ENCODE data around the gene ZNF891.

Gene ZNF891

GRCh38 chr12:133130038-133130807, at the start of gene ZNF891, which contains the start of gene ZNF10:
ZNF891 (minus strand) TSS chr12:133130274; CDS start chr12:133121918, 8,356 bp downstream.
ZNF10 (plus strand) TSS chr12:133130627; CDS start chr12:133144493, 13,866 bp downstream.
- DNase-seq = peak; percentile 94 to 96

GRCh38 chr12:133174901-133175300, 44.8 kb upstream of the ZNF891 start:
- DNase-seq = no peak

GRCh38 chr12:133172491-133172890, 42.4 kb upstream of the ZNF891 start:
- DNase-seq = no peak

DNA sequence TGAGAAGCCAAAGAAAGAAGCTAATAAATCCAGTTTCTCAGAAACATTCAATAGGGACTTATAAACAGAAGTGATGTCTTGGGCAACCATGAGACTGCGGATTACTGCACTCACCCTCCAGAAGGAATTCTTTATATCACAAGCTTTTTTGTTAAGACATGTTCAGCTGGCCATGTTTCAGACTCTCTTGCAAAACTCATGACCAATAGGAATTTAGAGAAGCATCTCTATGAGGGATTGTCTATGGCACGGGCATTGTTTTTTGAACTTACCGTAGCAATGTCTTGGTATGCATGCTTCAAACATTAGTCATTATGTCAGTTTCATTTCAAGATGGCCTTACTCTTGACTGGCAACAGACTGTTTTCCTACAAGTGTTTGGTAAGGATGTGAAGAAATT, 35.7 kb upstream of the ZNF891 start:
- DNase-seq = no peak

DNA sequence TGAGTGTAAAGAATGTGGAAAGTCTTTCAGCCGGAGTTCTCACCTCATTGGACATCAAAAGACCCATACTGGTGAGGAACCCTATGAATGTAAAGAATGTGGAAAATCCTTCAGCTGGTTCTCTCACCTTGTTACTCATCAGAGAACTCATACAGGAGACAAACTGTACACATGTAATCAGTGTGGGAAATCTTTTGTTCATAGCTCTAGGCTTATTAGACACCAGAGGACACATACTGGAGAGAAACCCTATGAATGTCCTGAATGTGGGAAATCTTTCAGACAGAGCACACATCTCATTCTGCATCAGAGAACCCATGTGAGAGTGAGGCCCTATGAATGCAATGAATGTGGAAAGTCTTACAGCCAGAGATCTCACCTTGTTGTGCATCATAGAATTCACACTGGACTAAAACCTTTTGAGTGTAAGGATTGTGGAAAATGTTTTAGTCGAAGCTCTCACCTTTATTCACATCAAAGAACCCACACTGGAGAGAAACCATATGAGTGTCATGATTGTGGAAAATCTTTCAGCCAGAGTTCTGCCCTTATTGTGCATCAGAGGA, 26.1 kb upstream of the ZNF891 start:
- no peak for DNase-seq

DNA sequence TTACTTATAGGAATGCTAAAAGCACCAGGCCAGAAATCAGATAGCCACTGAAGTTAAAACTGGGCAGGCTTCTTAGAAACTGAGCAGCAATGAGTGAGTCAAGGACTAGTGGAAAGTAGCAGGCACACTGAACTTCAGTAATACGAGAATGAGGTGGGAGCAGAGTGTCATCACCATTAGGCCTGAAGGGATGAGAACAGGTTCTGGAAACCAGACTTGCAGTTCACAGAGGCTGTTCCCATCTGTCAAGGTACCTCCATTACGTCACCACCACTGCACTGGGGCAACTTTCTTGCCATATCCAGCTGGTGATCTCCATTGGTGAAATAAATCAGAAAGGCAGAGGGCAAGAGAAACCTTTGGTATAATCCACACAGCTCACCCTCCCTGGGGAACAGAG, 15.9 kb upstream of the ZNF891 start:
- DNase-seq = no peak

- DNase-seq = no peak
Observed at GRCh38 chr12:133135747-133136146, 5.7 kb upstream of the ZNF891 start.

DNA sequence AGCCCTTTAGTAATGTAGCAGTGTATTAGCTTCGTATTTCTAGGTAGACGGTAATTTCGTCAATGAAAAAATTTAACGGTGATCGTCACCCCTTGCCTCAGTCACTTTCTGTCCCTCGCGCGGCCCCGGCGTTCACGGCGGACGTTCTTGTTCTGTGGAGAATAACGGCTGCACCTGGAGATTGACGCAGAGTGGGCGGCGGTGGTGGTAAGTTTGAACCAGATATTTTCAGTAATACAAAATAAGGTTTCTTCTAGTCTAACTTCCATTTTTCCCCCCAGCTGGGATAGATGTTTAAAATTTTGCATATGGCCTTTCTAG, 694 bp upstream of the ZNF891 start:
- DNase-seq = peak in 1 of 2 experiments; percentile 62

DNA sequence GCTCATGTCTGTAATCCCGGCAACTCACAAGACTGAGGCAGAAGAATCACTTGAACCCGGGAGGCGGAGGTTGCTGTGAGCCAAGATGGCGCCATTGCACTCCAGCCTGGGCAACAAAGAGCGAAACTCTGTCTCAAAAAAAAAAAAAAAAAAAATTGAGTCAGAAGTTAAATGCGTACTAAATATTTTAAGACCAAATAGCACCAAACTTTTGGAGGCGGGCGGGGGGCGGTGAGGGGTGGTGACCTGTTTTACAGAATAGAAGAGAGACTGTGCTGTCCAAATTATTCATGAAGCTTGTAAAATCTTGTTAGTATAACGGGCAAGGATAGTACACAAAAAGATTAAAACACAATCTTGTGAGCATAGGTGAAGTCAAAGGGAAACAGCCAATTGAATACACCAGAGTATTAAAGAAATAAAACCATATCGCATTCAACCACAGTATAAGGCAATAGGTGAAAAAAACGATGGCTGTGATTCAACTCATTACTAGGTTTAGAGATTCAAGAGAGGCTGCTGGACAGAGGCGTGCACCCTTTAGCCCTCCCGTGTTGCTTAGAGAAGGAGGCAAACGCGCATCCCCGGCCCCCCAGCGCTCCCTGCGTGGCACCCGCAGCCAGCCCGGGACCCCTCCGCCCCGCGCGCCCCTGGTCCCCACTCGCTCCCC, 571 bp downstream of the ZNF891 start:
- DNase-seq = peak; percentile 45 to 53

- DNase-seq = no peak
Observed at GRCh38 chr12:133124674-133125073, 5.4 kb downstream of the ZNF891 start.

DNA sequence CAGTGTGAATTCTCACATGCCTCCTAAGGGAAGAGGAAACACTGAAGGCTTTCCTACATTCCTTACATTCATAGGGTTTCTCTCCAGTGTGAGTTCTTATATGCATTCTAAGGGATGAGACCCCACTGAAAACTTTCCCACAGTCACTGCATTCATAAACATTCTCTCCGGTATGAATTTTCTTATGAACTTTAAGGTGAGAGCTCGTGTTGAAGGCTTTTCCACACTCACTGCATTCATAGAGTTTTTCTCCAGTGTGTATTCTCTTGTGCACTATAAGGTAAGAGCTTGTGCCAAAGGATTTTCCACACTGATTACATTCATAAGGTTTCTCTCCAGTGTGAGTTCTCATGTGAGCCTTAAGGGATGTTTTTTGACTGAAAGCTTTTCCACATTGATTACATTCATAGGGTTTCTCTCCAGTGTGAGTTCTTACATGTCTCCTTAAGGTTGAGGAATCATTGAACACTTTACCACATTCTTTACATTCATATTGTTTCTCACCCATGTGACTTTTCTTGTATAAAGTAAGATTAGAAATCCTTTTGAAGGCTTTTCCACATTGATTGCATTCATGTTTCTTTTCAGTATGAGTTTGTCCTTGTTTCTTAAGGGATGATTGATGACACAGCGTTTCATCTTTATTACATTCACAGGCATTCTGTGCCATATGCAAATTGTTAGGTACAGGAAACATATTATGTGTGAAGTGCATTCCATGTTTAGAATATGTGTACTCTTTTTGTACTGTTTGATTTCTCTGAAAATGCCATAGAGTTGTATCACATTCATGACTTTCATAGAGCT, 9.5 kb downstream of the ZNF891 start:
- no peak for DNase-seq

DNA sequence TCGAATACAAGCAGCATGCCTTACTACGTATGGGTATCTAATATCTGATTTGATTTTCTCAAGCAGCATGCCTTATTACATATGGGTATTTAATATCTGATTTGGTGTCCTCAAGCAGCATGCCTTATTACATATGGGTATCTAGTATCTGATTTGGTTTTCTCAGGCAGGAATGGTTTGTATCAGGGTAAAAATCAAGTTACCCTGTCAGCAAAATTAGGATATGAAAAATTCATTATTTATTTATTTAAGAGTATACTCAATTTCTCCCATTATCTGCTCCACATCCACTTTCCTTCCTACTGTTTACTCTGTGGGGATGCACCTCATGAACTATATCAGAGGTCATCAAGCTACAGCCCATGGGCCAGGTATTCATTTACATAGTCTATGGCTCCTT, 21.9 kb downstream of the ZNF891 start:
- no peak for DNase-seq

DNA sequence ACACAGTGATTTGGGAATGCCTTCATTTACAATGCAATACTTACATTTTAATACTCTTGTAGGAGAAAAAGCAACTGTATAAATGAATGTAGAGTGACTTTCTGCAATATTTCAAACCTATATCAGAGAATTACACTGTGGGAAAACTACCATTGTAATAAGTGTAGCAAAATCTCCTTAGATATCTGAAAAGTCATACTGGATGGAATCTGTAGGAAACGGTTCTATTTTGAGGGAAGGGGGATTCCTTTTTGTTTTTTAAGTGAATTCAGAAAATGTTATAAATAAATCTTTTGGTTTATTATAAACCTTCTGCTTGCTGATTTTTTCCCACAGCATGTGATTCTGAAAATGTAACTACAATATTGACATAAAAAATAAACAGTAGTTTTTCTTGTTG, 23.0 kb downstream of the ZNF891 start:
- no peak for DNase-seq

- DNase-seq = no peak
Observed at GRCh38 chr12:133106253-133106652, 23.8 kb downstream of the ZNF891 start.

GRCh38 chr12:133105620-133106019, 24.5 kb downstream of the ZNF891 start:
- no peak for DNase-seq

- no peak for DNase-seq
Observed at GRCh38 chr12:133083345-133083744, 46.7 kb downstream of the ZNF891 start.

- no peak for DNase-seq
Observed at GRCh38 chr12:133081159-133081780, 48.8 kb downstream of the ZNF891 start.

GRCh38 chr12:133080368-133081158, 49.5 kb downstream of the ZNF891 start, which contains the start of gene ZNF140:
ZNF140 (plus strand) TSS chr12:133080923; CDS start chr12:133081321, 398 bp downstream.
- peak; percentile 98 to 99 for DNase-seq

- DNase-seq = peak; percentile 99 to 100
Observed at GRCh38 chr12:133080026-133080367, 50.1 kb downstream of the ZNF891 start.

GRCh38 chr12:133073836-133074235, 56.2 kb downstream of the ZNF891 start:
- no peak for DNase-seq

GRCh38 chr12:133063556-133063955, 66.5 kb downstream of the ZNF891 start:
- no peak for DNase-seq

DNA sequence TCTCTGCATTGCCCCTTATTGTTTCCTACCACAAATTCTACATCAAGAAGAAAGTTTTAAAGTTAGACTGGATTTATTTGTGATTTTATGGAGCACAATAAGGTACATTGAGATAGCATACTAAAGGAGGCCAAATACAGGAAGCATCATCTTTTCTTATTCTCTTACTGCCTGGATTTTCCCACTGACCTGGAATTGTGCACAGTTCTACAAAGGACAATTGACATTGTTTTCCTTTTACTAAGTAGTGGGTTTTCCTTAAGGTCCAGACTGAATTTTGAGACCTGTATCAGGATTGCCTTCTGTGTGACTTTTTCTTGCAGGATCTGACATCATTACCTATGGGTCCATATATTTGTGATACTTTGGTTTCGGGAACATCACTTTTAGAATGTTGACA, 68.1 kb downstream of the ZNF891 start:
- DNase-seq = no peak

Data from NCI-H2081 (cell line).